Left renal pelvis (tissue), 4 donors: Measurements from ENCODE around the gene GNB2. TPM values are rescaled to one million over a fixed set of nuclear protein-coding genes. Genes with fewer than 3 reads are reported as not detected.

Experiments used
- DNase-seq, 4 donors: peaks; one replicate each; pipeline ENCODE4 v3.0.0-alpha.2; 2013; ENCODE audit warnings: low read depth in 4 of 4, low spot score in 3 of 4
- polyA plus RNA-seq, 4 donors: library from polyadenylated mRNA; unstranded; fragments of 120-200 nt; gene quantifications; one replicate each; pipeline ENCODE4 v1.2.1, GENCODE V29; 2013; ENCODE audit not compliant: insufficient read length in 4 of 4

The GNB2 gene
- polyA plus RNA-seq, 4 donors, result 176 to 210 (median 199) TPM

- DNase-seq, result no peak
Observed at GRCh38 chr7:100680576-100681271, 7.2 kb downstream of the GNB2 start.

GRCh38 chr7:100681491-100682227 lies 8.1 kb downstream of the GNB2 start:
- no peak for DNase-seq

GRCh38 chr7:100682228-100682741 lies 8.7 kb downstream of the GNB2 start:
- DNase-seq, result no peak

- DNase-seq, result no peak
Observed at GRCh38 chr7:100682991-100683658, 9.6 kb downstream of the GNB2 start.

GRCh38 chr7:100683659-100684533 lies 10.4 kb downstream of the GNB2 start:
- DNase-seq, result no peak

GRCh38 chr7:100684534-100685042 lies 11.0 kb downstream of the GNB2 start:
- no peak for DNase-seq

GRCh38 chr7:100685049-100685605 lies 11.6 kb downstream of the GNB2 start:
- no peak for DNase-seq

- no peak for DNase-seq
Observed at GRCh38 chr7:100685631-100686145, 12.1 kb downstream of the GNB2 start.

- DNase-seq, result no peak
Observed at GRCh38 chr7:100686201-100686821, 12.8 kb downstream of the GNB2 start.

- no peak for DNase-seq
Observed at GRCh38 chr7:100686822-100687211, 13.3 kb downstream of the GNB2 start.

- no peak for DNase-seq
Observed at GRCh38 chr7:100687261-100687660, 13.7 kb downstream of the GNB2 start.

GRCh38 chr7:100687751-100688300 lies 14.3 kb downstream of the GNB2 start:
- DNase-seq, result no peak

GRCh38 chr7:100688326-100688860 lies 14.9 kb downstream of the GNB2 start:
- DNase-seq, result no peak

- DNase-seq, result no peak
Observed at GRCh38 chr7:100689230-100690135, 15.9 kb downstream of the GNB2 start.

- DNase-seq, result peak in 1 of 4 donors; percentile 68
Observed at GRCh38 chr7:100691676-100692577, 18.4 kb downstream of the GNB2 start.

GRCh38 chr7:100692578-100692961 lies 19.0 kb downstream of the GNB2 start:
- no peak for DNase-seq
